Spleen (tissue), 11 donors: ENCODE measurements around the gene GPR15LG. TPM values are rescaled to one million over a fixed set of nuclear protein-coding genes. Genes with fewer than 3 reads are reported as not detected.
A peak's percentile ranks its signal among the peaks of the same experiment; 100 is the strongest.

Experiments used
- DNase-seq: peaks from one replicate; pipeline ENCODE4 v3.0.0-alpha.2; 2020
- H3K27ac ChIP-seq, 8 donors: fragments of 200-600 bp; sonication (generic) in 7 of 8; 1 replicate in 4 of 8; 2 replicates in 4 of 8; pipeline versions ENCODE4 v1.5.0 to v1.8.0; 2016 to 2021; ENCODE audit warnings: inconsistent platforms in 4 of 8, mild to moderate bottlenecking in 4 of 8, moderate library complexity in 1 of 8
- H3K27me3 ChIP-seq, 7 donors: fragments of 200-600 bp; sonication (generic) in 6 of 7; replicated peaks in 1 of 7; 1 replicate in 4 of 7; 2 replicates in 3 of 7; pipeline versions ENCODE4 v1.5.0 to v1.8.0; 2016 to 2021; ENCODE audit warnings: inconsistent platforms in 3 of 7, mild to moderate bottlenecking in 1 of 7
- H3K36me3 ChIP-seq, 6 donors: fragments of 200-600 bp; sonication (generic) in 5 of 6; 1 replicate in 4 of 6; 2 replicates in 2 of 6; pipeline versions ENCODE4 v1.5.0 to v1.8.0; 2016 to 2021; ENCODE audit warnings: inconsistent platforms in 2 of 6
- H3K4me1 ChIP-seq, 6 donors: fragments of 200-600 bp; sonication (generic) in 5 of 6; 1 replicate in 3 of 6; 2 replicates in 3 of 6; pipeline versions ENCODE4 v1.5.0 to v1.8.0; 2016 to 2021; ENCODE audit warnings: inconsistent platforms in 3 of 6
- H3K4me3 ChIP-seq, 8 donors: fragments of 200-600 bp; sonication (generic) in 7 of 8; 1 replicate in 4 of 8; 2 replicates in 4 of 8; pipeline versions ENCODE4 v1.5.0 to v1.8.0; 2016 to 2021; ENCODE audit warnings: inconsistent platforms in 4 of 8, mild to moderate bottlenecking in 4 of 8, moderate library complexity in 2 of 8
- H3K9me3 ChIP-seq, 8 donors: fragments of 200-600 bp; sonication (generic) in 7 of 8; 1 replicate in 4 of 8; 2 replicates in 4 of 8; pipeline versions ENCODE4 v1.5.0 to v1.8.0; 2016 to 2021; ENCODE audit warnings: inconsistent platforms in 4 of 8
- CTCF ChIP-seq, 11 experiments: fragments of 200-600 bp in 7 of 11; fragments of 450-650 bp in 4 of 11; sonication (generic) in 4 of 11; IDR thresholded peaks in 8 of 11; conservative IDR thresholded peaks in 3 of 11; 1 replicate in 7 of 11; 2 replicates in 4 of 11; pipeline versions ENCODE4 v1.4.0 to v1.8.0; 2016 to 2021; ENCODE audit warnings: antibody characterized with exemption in 11 of 11, inconsistent platforms in 4 of 11, mild to moderate bottlenecking in 1 of 11
- POLR2A ChIP-seq, 3 donors: fragments of 450-650 bp; IDR thresholded peaks; one replicate each; pipeline ENCODE4 v1.5.1; 2017; ENCODE audit warnings: antibody characterized with exemption in 3 of 3, mild to moderate bottlenecking in 1 of 3
- POLR2AphosphoS5 ChIP-seq, 3 donors: sonication (generic); formaldehyde crosslinking; IDR thresholded peaks; one replicate each; pipeline ENCODE4 v1.5.1; 2017; ENCODE audit warnings: antibody characterized with exemption in 3 of 3
- WGBS, 5 donors: extraction: QIAGEN DNeasy Blood & Tissue Kit in 3 of 5; methylation state at CpG; one replicate each; pipeline versions ENCODE4 v1.1.5 to v1.1.7; 2013 to 2018; 5-methylcytosine and 5-hydroxymethylcytosine counted together
- intact Hi-C: fragments of 100-400 bp; cut with DNase I; formaldehyde crosslinking; loops from one replicate; pipeline ENCODE4 v1.15.0; 2023; ENCODE audit warnings: low total_unique reads
- polyA plus RNA-seq, 3 donors: library from polyadenylated mRNA; stranded (reverse); fragments of 200-250 nt; gene quantifications; one replicate each; pipeline ENCODE4 v1.2.1, GENCODE V29; 2013
- total RNA-seq, 7 donors: library from RNA; depleted of rRNA in 3 of 7; stranded (reverse); fragments of >200 nt in 3 of 7; fragmentation: NEBNext Ultra II Directional in 4 of 7; extraction: Animal tissue kit (Norgen Biotek cat#: 25700) in 4 of 7; gene quantifications; one replicate each; pipeline versions ENCODE4 v1.1.0 to v1.2.1, GENCODE V29; 2016 to 2021
- donor health status: healthy with polysubstance abuse.
- donor health status: DM: no; HTN: no; CAD: no; lungs with moderate emphysema.
- donor health status: DM: no; HTN: no; CAD: no.
- donor health status: Bipolar disorder and iron deficiency.
- donor health status: healthy.
- donor health status: DM: no; HTN: no; CAD: no.
- donor health status: DM: yes; HTN: yes; CAD: no.

GPR15LG gene
- total and polyA plus RNA-seq, 10 donors = 0.16 TPM; not detected in 9

GRCh38 chr10:84158061-84158460, 15.5 kb upstream of the GPR15LG start:
- H3K9me3 ChIP-seq = no peaks in the 10 kb centered on the region
- peaks cover 4 to 29% (median 22%) of the 10 kb centered on the region in 6 donors for H3K36me3 ChIP-seq
- H3K4me3 ChIP-seq = no peak overlapping the region
- peaks cover 0 to 13% (median 0%) of the 10 kb centered on the region in 7 donors for H3K27me3 ChIP-seq
- no peak for DNase-seq
- H3K27ac ChIP-seq = no peak overlapping the region
- intact Hi-C loops = no loop called here
- 85 to 91% (median 87%) methylated on average over 2 of the region's 2 CpGs for WGBS, 5 donors
- TF ChIP-seq CTCF (IDR thresholded peaks at IDR 0.05 in 8 of 11, conservative IDR thresholded peaks at IDR 0.05 in 3 of 11) (no peak), POLR2AphosphoS5 (IDR thresholded peaks at IDR 0.05) (peak in 1 of 3 donors; percentile 22)
- peaks cover 0 to 18% (median 0%) of the 10 kb centered on the region in 6 donors for H3K4me1 ChIP-seq

GRCh38 chr10:84158550-84158949, 15.1 kb upstream of the GPR15LG start:
- H3K9me3 ChIP-seq = no peaks in the 10 kb centered on the region
- 45 to 68% (median 57%) methylated on average over 4 of the region's 4 CpGs for WGBS, 5 donors
- peaks cover 0 to 16% (median 0%) of the 10 kb centered on the region in 7 donors for H3K27me3 ChIP-seq
- peaks cover 0 to 18% (median 0%) of the 10 kb centered on the region in 6 donors for H3K4me1 ChIP-seq
- TF ChIP-seq CTCF (IDR thresholded peaks at IDR 0.05 in 8 of 11, conservative IDR thresholded peaks at IDR 0.05 in 3 of 11) (no peak), POLR2A (IDR thresholded peaks at IDR 0.05) (no peak), POLR2AphosphoS5 (IDR thresholded peaks at IDR 0.05) (no peak)
- DNase-seq = no peak
- H3K4me3 ChIP-seq = no peak overlapping the region
- no peak overlapping the region for H3K27ac ChIP-seq
- H3K36me3 ChIP-seq = peaks cover 4 to 24% (median 18%) of the 10 kb centered on the region in 6 donors
- intact Hi-C loops = no loop called here

GRCh38 chr10:84159076-84159685, 14.4 kb upstream of the GPR15LG start:
- Histone ChIP-seq H3K9me3 (no peaks in the 10 kb centered on the region), H3K4me1 (peaks cover 0 to 18% (median 0%) of the 10 kb centered on the region in 6 donors), H3K27ac (no peak overlapping the region), H3K36me3 (peaks cover 4 to 18% (median 12%) of the 10 kb centered on the region in 6 donors), H3K27me3 (peaks cover 0 to 22% (median 0%) of the 10 kb centered on the region in 7 donors), H3K4me3 (no peak overlapping the region)
- TF ChIP-seq POLR2AphosphoS5 (IDR thresholded peaks at IDR 0.05) = peak in 1 of 3 donors; percentile 22
- no peak for TF ChIP-seq POLR2A (IDR thresholded peaks at IDR 0.05)
- no peak for TF ChIP-seq CTCF (IDR thresholded peaks at IDR 0.05 in 8 of 11, conservative IDR thresholded peaks at IDR 0.05 in 3 of 11)
- no peak for DNase-seq
- WGBS, 5 donors = 36 to 42% (median 39%) methylated on average over 9 of the region's 9 CpGs
- intact Hi-C loops = no loop called here

- Histone ChIP-seq H3K36me3 (peaks cover 0 to 2% (median 0%) of the 10 kb centered on the region in 6 donors), H3K4me1 (peaks cover 0 to 18% (median 0%) of the 10 kb centered on the region in 6 donors), H3K4me3 (no peak overlapping the region), H3K9me3 (no peaks in the 10 kb centered on the region), H3K27me3 (peaks cover 0 to 27% (median 0%) of the 10 kb centered on the region in 7 donors), H3K27ac (no peak overlapping the region)
- no peak for DNase-seq
- TF ChIP-seq CTCF (IDR thresholded peaks at IDR 0.05 in 8 of 11, conservative IDR thresholded peaks at IDR 0.05 in 3 of 11) (no peak), POLR2A (IDR thresholded peaks at IDR 0.05) (no peak), POLR2AphosphoS5 (IDR thresholded peaks at IDR 0.05) (no peak)
- intact Hi-C loops = no loop called here
- 58 to 69% (median 66%) methylated on average over 6 of the region's 6 CpGs for WGBS, 5 donors
These were observed 12.8 kb upstream of the GPR15LG start for GRCh38 chr10:84160663-84161362.
